Fibroblast of skin of scalp (primary cell): ENCODE data around the gene ZSWIM8.
"Not testable (repeated sequence)": the region's sequence is repeated elsewhere in the genome, so short reads cannot be mapped to it uniquely, and the experiment has no call there.

Experiments
- DNase-seq: peaks from one replicate; pipeline ENCODE4 v3.0.0-alpha.2; 2013

The ZSWIM8 gene

GRCh38 chr10:73774637-73775036, 10.8 kb upstream of the ZSWIM8 start:
- DNase-seq = peak; percentile 16

GRCh38 chr10:73779018-73779417, 6.4 kb upstream of the ZSWIM8 start:
- DNase-seq = no peak

- DNase-seq = no peak
Measured at GRCh38 chr10:73779539-73780197, 5.7 kb upstream of the ZSWIM8 start.

GRCh38 chr10:73780301-73780700, 5.1 kb upstream of the ZSWIM8 start:
- DNase-seq = no peak

- DNase-seq = no peak
Measured at GRCh38 chr10:73780966-73781365, 4.4 kb upstream of the ZSWIM8 start.

- DNase-seq = no peak
Measured at GRCh38 chr10:73781548-73781878, 3.9 kb upstream of the ZSWIM8 start.

GRCh38 chr10:73781879-73782748, 3.3 kb upstream of the ZSWIM8 start, which contains the start of gene CHCHD1:
CHCHD1 (plus strand) TSS chr10:73782048; CDS start chr10:73782076, 28 bp downstream.
- peak; percentile 86 for DNase-seq

GRCh38 chr10:73782749-73783085, 2.7 kb upstream of the ZSWIM8 start:
- DNase-seq = no peak

- DNase-seq = peak; percentile 20
Measured at GRCh38 chr10:73785721-73786511, 510 bp downstream of the ZSWIM8 start.

GRCh38 chr10:73786512-73786885, 1.1 kb downstream of the ZSWIM8 start:
- no peak for DNase-seq

- not testable (repeated sequence) for DNase-seq
Measured at GRCh38 chr10:73787031-73787800, 1.8 kb downstream of the ZSWIM8 start.

GRCh38 chr10:73788864-73789658, 3.7 kb downstream of the ZSWIM8 start:
- DNase-seq = no peak

- no peak for DNase-seq
Measured at GRCh38 chr10:73789659-73790055, 4.3 kb downstream of the ZSWIM8 start.

GRCh38 chr10:73790886-73791625, 5.7 kb downstream of the ZSWIM8 start:
- DNase-seq = no peak

GRCh38 chr10:73791871-73792400, 6.5 kb downstream of the ZSWIM8 start:
- no peak for DNase-seq

- no peak for DNase-seq
Measured at GRCh38 chr10:73793456-73793855, 8.1 kb downstream of the ZSWIM8 start.

- not testable (repeated sequence) for DNase-seq
Measured at GRCh38 chr10:73795491-73795890, 10.1 kb downstream of the ZSWIM8 start.

GRCh38 chr10:73796035-73796434, 10.6 kb downstream of the ZSWIM8 start:
- not testable (repeated sequence) for DNase-seq

- no peak for DNase-seq
Measured at GRCh38 chr10:73796766-73797165, 11.4 kb downstream of the ZSWIM8 start.

- DNase-seq = no peak
Measured at GRCh38 chr10:73797324-73798025, 12.1 kb downstream of the ZSWIM8 start.
